Lower lobe of right lung (tissue), 2 donors: ENCODE data around the gene ENPP1. TPM values are rescaled to one million over a fixed set of nuclear protein-coding genes. Genes with fewer than 3 reads are reported as not detected.

Experiments used
- ATAC-seq, 2 donors: fragments of 200-7000 bp; cut with Tn5 transposase; one replicate each; pipeline ENCODE4 v1.9.1; 2020 to 2022; ENCODE audit warnings: mild to moderate bottlenecking in 2 of 2, moderate library complexity in 2 of 2
- DNase-seq: peaks from one replicate; pipeline ENCODE4 v3.0.0-alpha.2; 2020
- H3K27ac ChIP-seq: fragments of 200-600 bp; one replicate; pipeline ENCODE4 v1.8.0; 2022
- H3K27me3 ChIP-seq: fragments of 200-600 bp; one replicate; pipeline ENCODE4 v1.8.0; 2022; ENCODE audit warnings: low read depth
- H3K36me3 ChIP-seq: fragments of 200-600 bp; one replicate; pipeline ENCODE4 v1.8.0; 2022; ENCODE audit warnings: mild to moderate bottlenecking
- H3K4me1 ChIP-seq: fragments of 200-600 bp; one replicate; pipeline ENCODE4 v1.8.0; 2022
- H3K4me3 ChIP-seq: fragments of 200-600 bp; one replicate; pipeline ENCODE4 v1.8.0; 2022; ENCODE audit warnings: mild to moderate bottlenecking
- H3K9me3 ChIP-seq: fragments of 200-600 bp; one replicate; pipeline ENCODE4 v1.8.0; 2022
- CTCF ChIP-seq: fragments of 200-600 bp; IDR thresholded peaks from one replicate; pipeline ENCODE4 v1.8.0; 2022; ENCODE audit warnings: antibody characterized with exemption, mild to moderate bottlenecking
- intact Hi-C: fragments of 100-400 bp; cut with DNase I; formaldehyde crosslinking; loops from one replicate; pipeline ENCODE4 v1.11.0; 2022
- long read RNA-seq: library from polyadenylated mRNA; unstranded; transcript quantifications from one replicate; pipeline ENCODE4 v2.0.0, GENCODE V29; 2021
- total RNA-seq: library from RNA; stranded (reverse); fragmentation: NEBNext Ultra II Directional; extraction: Animal tissue kit (Norgen Biotek cat#: 25700); gene quantifications from one replicate; pipeline ENCODE4 v1.2.1, GENCODE V29; 2021
- donor health status: DM: no; HTN: yes; CAD: no; lungs with severe emphysema.

Gene ENPP1
- 3.3 TPM for total RNA-seq
- long read RNA-seq, full-length matches to known transcripts = 2 of 5 reads
- long read RNA-seq, partial matches to known transcripts = 1 of 5 reads
- long read RNA-seq, other reads (novel, unspliced or antisense) = 2 of 5 reads

GRCh38 chr6:131807644-131808459 lies at the start of gene ENPP1:
TSS of gene ENPP1 (plus strand) at chr6:131808020. CDS start at chr6:131808036, 16 bp downstream.
- Histone ChIP-seq H3K4me3 (peak within 1 kb of the TSS; percentile 64), H3K27ac (no peak within 1 kb of the TSS), H3K27me3 (no peaks in the 10 kb centered on the region), H3K9me3 (no peaks in the 10 kb centered on the region), H3K36me3 (no peaks in the 10 kb centered on the region), H3K4me1 (peaks cover 12% of the 10 kb centered on the region)
- TF ChIP-seq CTCF = peak; percentile 35
- intact Hi-C loops = no loop called here
- ATAC-seq (peak; percentile 87 to 91), DNase-seq (peak; percentile 68)

GRCh38 chr6:131758920-131759319 lies 48.9 kb upstream of the ENPP1 start:
- ATAC-seq = no peak
- DNase-seq = no peak
- H3K4me3 ChIP-seq = no peak overlapping the region
- H3K4me1 ChIP-seq = no peaks in the 10 kb centered on the region
- no peaks in the 10 kb centered on the region for H3K27me3 ChIP-seq
- intact Hi-C loops = no loop called here
- no peaks in the 10 kb centered on the region for H3K36me3 ChIP-seq
- TF ChIP-seq CTCF = no peak
- no peaks in the 10 kb centered on the region for H3K9me3 ChIP-seq
- no peak overlapping the region for H3K27ac ChIP-seq

GRCh38 chr6:131761060-131761761 lies 46.6 kb upstream of the ENPP1 start:
- ATAC-seq (no peak), DNase-seq (no peak)
- no peak for TF ChIP-seq CTCF
- Histone ChIP-seq H3K27me3 (no peaks in the 10 kb centered on the region), H3K36me3 (no peaks in the 10 kb centered on the region), H3K9me3 (no peaks in the 10 kb centered on the region), H3K4me1 (no peaks in the 10 kb centered on the region), H3K4me3 (no peak overlapping the region), H3K27ac (no peak overlapping the region)
- intact Hi-C loops = no loop called here

- DNase-seq = no peak
- no peak for ATAC-seq
- Histone ChIP-seq H3K4me3 (no peak overlapping the region), H3K27ac (no peak overlapping the region), H3K27me3 (no peaks in the 10 kb centered on the region), H3K36me3 (no peaks in the 10 kb centered on the region), H3K4me1 (no peaks in the 10 kb centered on the region), H3K9me3 (no peaks in the 10 kb centered on the region)
- no peak for TF ChIP-seq CTCF
- intact Hi-C loops = no loop called here
These were observed 46.1 kb upstream of the ENPP1 start for GRCh38 chr6:131761762-131762067.

GRCh38 chr6:131762984-131763383 lies 44.8 kb upstream of the ENPP1 start:
- ATAC-seq = no peak
- Histone ChIP-seq H3K4me1 (no peaks in the 10 kb centered on the region), H3K9me3 (no peaks in the 10 kb centered on the region), H3K4me3 (no peak overlapping the region), H3K36me3 (no peaks in the 10 kb centered on the region), H3K27ac (no peak overlapping the region), H3K27me3 (no peaks in the 10 kb centered on the region)
- intact Hi-C loops = no loop called here
- no peak for TF ChIP-seq CTCF
- DNase-seq = no peak
